Astrocyte of the spinal cord (primary cell): ENCODE data around the gene YIPF2.
"Not testable (repeated sequence)": the region's sequence is repeated elsewhere in the genome, so short reads cannot be mapped to it uniquely, and the experiment has no call there.

ENCODE experiments used
- DNase-seq: peaks from one replicate; pipeline ENCODE4 v3.0.0; 2011; ENCODE audit warnings: low read depth, low spot score
- H3K4me3 ChIP-seq: 2 replicates; pipeline ENCODE4 v1.5.1; 2011; ENCODE audit warnings: low read depth, mild to moderate bottlenecking, low read length, moderate library complexity
- CTCF ChIP-seq: IDR thresholded peaks from 2 replicates; pipeline ENCODE4 v1.5.1; 2012; ENCODE audit warnings: low read depth, mild to moderate bottlenecking, low read length, inconsistent platforms
- in situ Hi-C: cut with HindIII; loops from 2 replicates; pipeline ENCODE4 v1.10.0; 2017; ENCODE audit warnings: low sequenced_read_pairs

Gene YIPF2

GRCh38 chr19:10885201-10886169 is 43.0 kb downstream of the YIPF2 start:
- in situ Hi-C loops = no loop called here
- TF ChIP-seq CTCF = no peak
- H3K4me3 ChIP-seq = no peak overlapping the region
- DNase-seq = no peak

GRCh38 chr19:10884274-10884673 is 44.2 kb downstream of the YIPF2 start:
- DNase-seq = peak; percentile 42
- no peak for TF ChIP-seq CTCF
- in situ Hi-C loops = no loop called here
- H3K4me3 ChIP-seq = no peak overlapping the region

- H3K4me3 ChIP-seq = no peak overlapping the region
- in situ Hi-C loops = no loop called here
- no peak for DNase-seq
- TF ChIP-seq CTCF = no peak
Measured at GRCh38 chr19:10882108-10882457, 46.4 kb downstream of the YIPF2 start.

- DNase-seq = no peak
- in situ Hi-C loops = no loop called here
- TF ChIP-seq CTCF = no peak
- H3K4me3 ChIP-seq = no peak overlapping the region
Measured at GRCh38 chr19:10881403-10882107, 46.9 kb downstream of the YIPF2 start.

- H3K4me3 ChIP-seq = no peak overlapping the region
- in situ Hi-C loops = no loop called here
- DNase-seq = no peak
- TF ChIP-seq CTCF = no peak
Measured at GRCh38 chr19:10878253-10878652, 50.2 kb downstream of the YIPF2 start.

- H3K4me3 ChIP-seq, DNase-seq, in situ Hi-C loops: not testable (repeated sequence)
Measured at GRCh38 chr19:10877608-10878007, 50.8 kb downstream of the YIPF2 start.
